ENCODE measurements around the gene SCRN3.
"Not testable (repeated sequence)": the region's sequence is repeated elsewhere in the genome, so short reads cannot be mapped to it uniquely, and the experiment has no call there.

SCRN3 gene

GRCh38 chr2:174410039-174410438 lies 14.5 kb downstream of the SCRN3 start:
- DNase-seq, result not testable (repeated sequence)

GRCh38 chr2:174412256-174412655 lies 16.7 kb downstream of the SCRN3 start:
- no peak for DNase-seq

- no peak for DNase-seq
Observed at GRCh38 chr2:174428214-174428613, 32.7 kb downstream of the SCRN3 start.

GRCh38 chr2:174430066-174430465 lies 34.5 kb downstream of the SCRN3 start:
- DNase-seq, result no peak

- no peak for DNase-seq
Observed at GRCh38 chr2:174431902-174432301, 36.4 kb downstream of the SCRN3 start.

GRCh38 chr2:174436351-174436750 lies 40.8 kb downstream of the SCRN3 start:
- DNase-seq, result no peak

DNA sequence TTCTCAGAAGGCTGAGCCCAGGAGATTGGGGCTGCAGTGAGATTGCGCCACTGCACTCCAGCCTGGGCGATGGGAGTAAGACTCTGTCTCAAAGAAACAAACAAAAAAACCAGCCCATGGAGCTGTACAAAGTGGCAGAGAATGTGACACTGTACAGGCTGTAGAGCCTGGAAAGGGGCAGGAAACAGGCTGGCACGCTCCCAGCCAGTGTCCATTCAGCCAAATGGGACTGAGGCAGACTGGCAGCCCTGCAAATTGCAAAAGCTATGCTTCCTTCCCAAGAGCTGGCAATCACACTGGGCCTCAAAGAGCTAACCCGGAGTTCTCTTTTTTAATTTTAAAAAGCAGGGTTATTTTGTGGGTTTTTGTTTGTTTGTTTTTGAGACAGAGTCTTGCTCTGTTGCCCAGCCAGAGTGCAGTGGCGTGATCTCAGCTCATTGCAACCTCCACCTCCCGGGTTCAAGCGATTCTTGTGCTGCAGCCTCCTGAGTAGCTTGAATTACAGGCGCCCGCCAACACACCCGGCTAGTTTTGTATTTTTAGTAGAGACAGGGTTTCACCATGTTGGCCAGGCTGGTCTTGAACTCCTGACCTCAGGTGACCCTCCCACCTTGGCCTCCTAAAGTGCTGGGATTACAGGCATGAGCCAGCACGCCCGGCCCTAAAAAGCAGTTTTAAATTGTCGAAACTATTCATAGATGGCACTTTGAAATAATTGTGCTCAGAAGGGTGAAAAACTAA lies 42.8 kb downstream of the SCRN3 start:
- no peak for DNase-seq

DNA sequence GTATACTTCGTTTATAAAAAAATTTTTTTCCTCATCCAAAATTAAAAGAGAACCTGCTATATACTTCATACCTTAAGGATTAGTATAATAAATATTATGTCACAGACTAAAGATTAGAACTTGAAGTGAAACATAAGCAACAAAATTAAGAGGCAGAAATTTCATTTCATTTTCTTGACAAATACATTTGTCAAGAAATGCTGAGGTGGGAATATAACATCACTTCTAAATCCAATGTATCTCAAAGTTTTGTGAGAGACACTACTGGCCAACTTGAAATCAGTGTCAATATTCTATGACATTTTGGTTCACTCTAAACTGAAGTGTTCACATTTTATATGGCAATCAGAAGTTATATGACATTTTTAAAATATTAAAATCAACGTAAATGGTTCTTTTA lies 43.8 kb downstream of the SCRN3 start:
- DNase-seq, result no peak

GRCh38 chr2:174439950-174440349 lies 44.4 kb downstream of the SCRN3 start:
- no peak for DNase-seq

GRCh38 chr2:174442546-174443510 lies 47.3 kb downstream of the SCRN3 start:
- DNase-seq, result peak; percentile 89

DNA sequence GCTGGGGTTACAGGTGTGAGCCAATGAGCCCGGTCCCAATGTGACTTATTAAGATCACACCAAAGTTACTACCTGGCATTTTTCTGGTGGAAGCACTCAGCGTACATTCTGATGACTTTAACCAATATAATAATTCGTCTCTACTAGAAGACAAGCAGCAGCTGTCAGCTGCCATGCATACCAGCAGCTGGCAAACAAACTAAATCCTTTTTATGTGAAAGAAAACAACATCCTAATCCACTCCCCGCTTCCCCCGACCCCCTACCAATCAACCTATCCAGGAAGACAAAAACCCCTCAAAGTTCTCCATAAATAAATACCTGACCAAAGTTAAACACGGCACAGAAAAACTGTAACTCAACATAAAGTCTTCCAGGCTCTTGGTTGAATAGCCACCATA lies 49.2 kb downstream of the SCRN3 start:
- DNase-seq, result no peak

- no peak for DNase-seq
Observed at GRCh38 chr2:174445248-174445647, 49.7 kb downstream of the SCRN3 start.

GRCh38 chr2:174446531-174446930 lies 51.0 kb downstream of the SCRN3 start:
- DNase-seq, result no peak

DNA sequence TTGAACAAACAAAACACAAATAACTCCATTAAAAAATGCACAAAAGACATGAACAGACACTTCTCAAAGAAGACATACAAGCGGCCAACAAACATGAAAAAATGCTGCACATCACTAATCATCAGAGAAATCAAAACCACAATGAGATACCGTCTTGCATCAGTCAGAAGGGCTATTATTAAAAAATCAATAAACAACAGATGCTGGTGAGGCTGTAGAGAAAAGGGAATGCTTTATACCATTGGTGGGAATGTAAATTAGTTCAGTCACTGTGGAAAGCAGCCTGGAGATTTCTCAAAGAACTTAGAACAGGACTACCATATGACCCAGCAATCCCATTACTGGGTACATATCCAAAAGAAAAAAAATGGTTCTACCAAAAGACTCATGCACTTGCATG lies 53.5 kb downstream of the SCRN3 start:
- no peak for DNase-seq

DNA sequence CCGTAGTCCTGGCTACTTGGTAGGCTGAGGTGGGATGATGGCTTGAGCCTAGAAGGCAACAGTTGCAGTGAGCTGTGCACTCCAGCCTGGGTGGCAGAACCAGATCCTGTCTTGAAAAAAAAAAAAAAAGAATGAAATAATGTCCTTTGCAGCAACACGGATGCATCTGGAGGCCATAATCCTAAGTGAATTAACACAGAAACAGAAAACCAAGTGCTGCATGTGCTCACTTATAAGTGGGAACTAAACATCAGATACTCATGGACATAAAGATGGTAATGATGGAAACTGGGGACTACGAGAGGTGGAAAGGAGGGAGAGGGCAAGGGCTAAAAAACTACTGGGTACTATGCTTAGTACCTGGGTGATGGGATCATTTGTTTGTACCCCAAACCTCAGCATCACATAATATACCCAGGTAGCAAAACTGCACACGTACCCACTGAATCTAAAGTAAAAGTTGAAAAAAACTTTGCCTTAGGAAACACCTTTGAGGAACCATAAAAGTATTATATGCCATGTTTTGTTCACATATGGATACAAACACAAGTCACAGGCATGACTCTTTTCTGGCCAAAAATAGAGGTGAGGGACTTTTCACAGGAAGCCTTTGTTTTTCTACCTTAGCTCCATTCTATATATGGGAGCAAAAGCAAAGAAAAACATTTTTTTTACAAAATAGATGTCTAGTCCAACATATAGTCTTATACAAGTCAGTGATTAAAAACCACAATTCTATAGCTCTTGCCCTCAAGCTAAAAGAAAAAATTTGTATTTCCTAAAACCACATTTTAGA lies 54.7 kb downstream of the SCRN3 start:
- DNase-seq, result no peak

DNA sequence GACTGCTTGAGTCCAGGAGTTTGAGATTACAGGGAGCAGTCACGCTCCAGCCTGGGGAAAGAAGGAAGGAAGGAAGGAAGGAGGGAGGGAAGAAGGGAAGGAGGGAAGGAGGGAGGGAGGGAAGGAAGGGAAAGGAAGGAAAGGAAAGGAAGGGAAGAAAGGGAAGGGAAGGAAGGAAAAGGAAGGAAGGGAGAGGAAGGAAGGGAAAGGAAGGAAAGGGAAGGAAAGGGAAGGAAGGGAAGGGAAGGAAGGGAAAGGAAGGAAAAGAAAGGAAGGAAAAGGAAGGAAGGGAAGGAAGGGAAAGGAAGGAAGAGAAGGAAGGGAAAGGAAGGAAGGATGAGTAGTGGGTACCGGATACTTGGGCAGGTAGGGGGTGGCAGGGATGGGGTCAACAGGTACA lies 59.0 kb downstream of the SCRN3 start:
- DNase-seq, result no peak

DNA sequence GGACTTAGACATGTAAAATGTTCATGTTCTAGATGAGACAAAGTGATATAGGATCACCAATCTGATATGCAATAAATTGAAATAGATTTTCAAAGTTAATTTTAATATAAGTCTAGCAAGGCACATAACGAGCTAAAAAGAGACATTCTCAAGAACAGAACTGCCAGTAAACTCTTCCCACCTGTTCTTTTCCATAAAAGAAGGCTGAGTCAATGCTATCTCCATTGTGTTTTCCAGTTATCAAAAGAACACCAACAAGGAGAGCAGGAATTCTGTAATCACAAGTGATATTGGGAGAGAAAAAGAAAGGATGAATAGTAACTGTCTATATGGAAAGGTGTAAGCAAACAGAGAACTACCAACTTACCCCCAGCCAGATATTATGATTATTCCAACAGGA lies 65.7 kb downstream of the SCRN3 start:
- no peak for DNase-seq

- no peak for DNase-seq
Observed at GRCh38 chr2:174465327-174465726, 69.8 kb downstream of the SCRN3 start.

DNA sequence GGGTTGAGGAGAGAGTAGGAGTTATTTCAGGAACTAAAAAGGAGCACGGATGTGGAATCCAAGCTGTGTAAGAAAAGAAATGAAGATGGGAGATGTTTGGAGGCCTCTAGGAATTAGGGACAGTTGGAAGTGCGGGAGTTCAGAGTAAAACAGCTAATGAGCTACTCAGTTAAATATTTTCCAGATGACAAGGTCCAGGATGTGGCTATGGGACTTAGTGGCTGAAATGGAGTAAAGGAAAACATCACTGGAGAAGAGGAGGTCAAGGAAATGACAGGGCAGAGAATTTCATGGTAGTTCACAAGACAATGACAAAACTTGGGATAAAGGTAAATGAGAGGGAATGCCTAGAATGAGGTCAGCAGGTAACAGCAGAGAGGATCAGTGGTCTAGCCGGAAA lies 78.3 kb downstream of the SCRN3 start:
- DNase-seq, result peak; percentile 56

DNA sequence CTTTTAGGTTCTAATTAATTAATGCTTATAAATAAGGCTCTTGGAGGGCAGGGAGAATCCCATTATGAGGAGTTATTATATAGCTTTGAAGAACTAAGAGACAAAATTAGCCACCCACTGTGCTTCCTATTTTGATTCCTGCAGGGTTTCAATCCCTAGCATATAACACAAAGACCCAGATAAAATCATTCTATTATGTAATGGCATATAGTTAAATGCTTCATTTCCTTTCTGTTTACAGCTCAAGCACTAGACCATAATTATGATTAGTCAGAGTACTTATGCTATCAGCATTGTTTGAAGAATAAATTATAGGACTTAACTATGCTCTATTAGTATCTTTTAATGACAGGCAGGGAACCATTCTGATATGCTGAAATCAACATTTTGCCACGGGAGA lies 82.2 kb downstream of the SCRN3 start:
- no peak for DNase-seq

All from EL (cell line).